ENCODE data around the gene MAP3K4.

Gene MAP3K4

GRCh38 chr6:161008245-161008644 lies 16.7 kb downstream of the MAP3K4 start:
- no peak for DNase-seq

- DNase-seq = no peak
These were observed 18.4 kb downstream of the MAP3K4 start for GRCh38 chr6:161009991-161010390.

- DNase-seq = no peak
These were observed 18.8 kb downstream of the MAP3K4 start for GRCh38 chr6:161010418-161010817.

GRCh38 chr6:161011492-161012480 lies 20.2 kb downstream of the MAP3K4 start:
- no peak for DNase-seq

- DNase-seq = no peak
These were observed 22.1 kb downstream of the MAP3K4 start for GRCh38 chr6:161013695-161014094.

GRCh38 chr6:161017766-161018564 lies 26.4 kb downstream of the MAP3K4 start:
- no peak for DNase-seq

GRCh38 chr6:161019324-161019839 lies 27.8 kb downstream of the MAP3K4 start:
- DNase-seq = no peak

- DNase-seq = no peak
These were observed 30.0 kb downstream of the MAP3K4 start for GRCh38 chr6:161021543-161021942.

- no peak for DNase-seq
These were observed 30.6 kb downstream of the MAP3K4 start for GRCh38 chr6:161021998-161022743.

- no peak for DNase-seq
These were observed 31.7 kb downstream of the MAP3K4 start for GRCh38 chr6:161023316-161023715.

- DNase-seq = no peak
These were observed 32.9 kb downstream of the MAP3K4 start for GRCh38 chr6:161024364-161024920.

- no peak for DNase-seq
These were observed 35.8 kb downstream of the MAP3K4 start for GRCh38 chr6:161027385-161027784.

- DNase-seq = no peak
These were observed 37.7 kb downstream of the MAP3K4 start for GRCh38 chr6:161029195-161029809.

- DNase-seq = no peak
These were observed 40.3 kb downstream of the MAP3K4 start for GRCh38 chr6:161031721-161032495.

GRCh38 chr6:161033667-161034066 lies 42.1 kb downstream of the MAP3K4 start:
- no peak for DNase-seq

- no peak for DNase-seq
These were observed 43.8 kb downstream of the MAP3K4 start for GRCh38 chr6:161035182-161035980.

GRCh38 chr6:161035981-161036263 lies 44.4 kb downstream of the MAP3K4 start:
- DNase-seq = no peak

GRCh38 chr6:161037873-161038228 lies 46.3 kb downstream of the MAP3K4 start:
- DNase-seq = no peak

- DNase-seq = no peak
These were observed 46.9 kb downstream of the MAP3K4 start for GRCh38 chr6:161038229-161039031.

GRCh38 chr6:161041274-161041673 lies 49.7 kb downstream of the MAP3K4 start:
- no peak for DNase-seq

All from amniotic stem cell (primary cell).